ENCODE results near the gene PPM1J. TPM values are rescaled to one million over a fixed set of nuclear protein-coding genes. Genes with fewer than 3 reads are reported as not detected.
A peak's percentile ranks its signal among the peaks of the same experiment; 100 is the strongest.

The PPM1J gene
- total and polyA plus RNA-seq, 9 of the 15 experiments (the other 6 are each of a cell fraction or from before 2014, with no cell fraction given) = 0.25 to 10.5 (median 4.2) TPM

DNA sequence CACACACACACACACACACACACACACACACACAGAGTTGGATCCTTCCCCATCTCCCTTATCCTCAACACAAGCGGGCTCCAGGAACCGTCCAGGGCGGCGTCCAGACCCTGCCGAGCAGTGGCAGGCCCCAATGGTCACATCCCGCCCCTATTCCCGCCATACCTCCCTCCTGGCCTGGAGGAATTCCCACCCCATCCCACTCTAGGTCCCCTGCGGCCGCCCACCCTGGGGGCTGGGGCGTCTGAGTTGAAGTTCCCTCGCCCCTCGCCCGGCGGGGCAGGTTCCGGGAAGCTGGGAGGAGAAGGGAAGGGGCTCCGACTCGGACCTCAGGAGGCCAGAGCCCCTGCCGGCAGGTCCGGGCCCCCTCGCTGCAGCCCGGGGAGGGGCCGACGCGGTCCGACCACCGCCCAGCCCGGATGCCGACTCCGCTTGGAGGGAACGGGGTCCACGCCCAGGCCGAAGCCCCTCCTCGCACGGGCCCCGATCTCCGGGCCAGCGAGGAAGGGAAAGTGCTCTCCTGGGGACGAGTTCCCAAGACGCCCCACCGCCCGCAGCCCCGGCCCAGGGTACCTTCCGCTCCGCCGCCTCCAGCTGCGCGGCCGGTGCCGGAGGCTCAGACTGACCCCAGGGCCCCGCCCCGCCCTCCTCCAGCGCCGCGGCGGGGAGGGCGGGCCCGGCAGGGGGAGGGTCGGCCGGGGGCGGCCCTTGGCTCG lies 8.5 kb downstream of the PPM1J start, which contains the start of gene RHOC (continued):
- TF ChIP-seq, protein P1, sequence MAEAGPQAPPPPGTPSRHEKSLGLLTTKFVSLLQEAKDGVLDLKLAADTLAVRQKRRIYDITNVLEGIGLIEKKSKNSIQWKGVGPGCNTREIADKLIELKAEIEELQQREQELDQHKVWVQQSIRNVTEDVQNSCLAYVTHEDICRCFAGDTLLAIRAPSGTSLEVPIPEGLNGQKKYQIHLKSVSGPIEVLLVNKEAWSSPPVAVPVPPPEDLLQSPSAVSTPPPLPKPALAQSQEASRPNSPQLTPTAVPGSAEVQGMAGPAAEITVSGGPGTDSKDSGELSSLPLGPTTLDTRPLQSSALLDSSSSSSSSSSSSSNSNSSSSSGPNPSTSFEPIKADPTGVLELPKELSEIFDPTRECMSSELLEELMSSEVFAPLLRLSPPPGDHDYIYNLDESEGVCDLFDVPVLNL (CRISPR knock-in tag; IDR thresholded peaks at IDR 0.05; ENCODE audit: low read depth) = 0 out of 2 replicates have a peak, but pooled peaks have one; percentile 30
- TF ChIP-seq ZNF347 (CRISPR knock-in tag; IDR thresholded peaks at IDR 0.05; ENCODE audit: low read depth) (no peak), NFIC (IDR thresholded peaks at IDR 0.05) (0 out of 2 replicates have a peak, but pooled peaks have one; percentile 8), KLF1 (tag; IDR thresholded peaks at IDR 0.05) (no peak), MYC (IDR thresholded peaks at IDR 0.05; ENCODE audit: low read depth, low read length) (0 out of 2 replicates have a peak, but pooled peaks have one; percentile 0), MYC (CRISPR knock-in tag; IDR thresholded peaks at IDR 0.05; ENCODE audit: borderline replicate concordance, low read depth) (no peak), NRF1 (conservative IDR thresholded peaks at IDR 0.05 in 1 of 2, IDR thresholded peaks at IDR 0.05 in 1 of 2) (peak; percentile 45 to 55; a peak in 2 of 4 replicates), LARP7 (IDR thresholded peaks at IDR 0.05) (0 out of 2 replicates have a peak, but pooled peaks have one; percentile 41), SMARCA5 (IDR thresholded peaks at IDR 0.05) (no peak), CBX1 (IDR thresholded peaks at IDR 0.05; ENCODE audit: low read depth) (peak; percentile 69; the same call in 1 of the 2 replicates), PHF8 (IDR thresholded peaks at IDR 0.05; ENCODE audit: borderline replicate concordance, low read length) (peak; percentile 82; the same call in 1 of the 2 replicates), YY1 (IDR thresholded peaks at IDR 0.05; ENCODE audit: borderline replicate concordance in 1 of 3, control insufficient read depth in 1 of 3, extremely low read depth in 1 of 3, insufficient read depth in 3 of 3, insufficient read length in 1 of 3, insufficient replicate concordance in 2 of 3, low read depth in 1 of 3, low read length in 2 of 3) (peak in 1 of 3 experiments; percentile 59)
- TF ChIP-seq, protein P2, sequence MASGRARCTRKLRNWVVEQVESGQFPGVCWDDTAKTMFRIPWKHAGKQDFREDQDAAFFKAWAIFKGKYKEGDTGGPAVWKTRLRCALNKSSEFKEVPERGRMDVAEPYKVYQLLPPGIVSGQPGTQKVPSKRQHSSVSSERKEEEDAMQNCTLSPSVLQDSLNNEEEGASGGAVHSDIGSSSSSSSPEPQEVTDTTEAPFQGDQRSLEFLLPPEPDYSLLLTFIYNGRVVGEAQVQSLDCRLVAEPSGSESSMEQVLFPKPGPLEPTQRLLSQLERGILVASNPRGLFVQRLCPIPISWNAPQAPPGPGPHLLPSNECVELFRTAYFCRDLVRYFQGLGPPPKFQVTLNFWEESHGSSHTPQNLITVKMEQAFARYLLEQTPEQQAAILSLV (tag; IDR thresholded peaks at IDR 0.05) = no peak
- TF ChIP-seq, protein P3, sequence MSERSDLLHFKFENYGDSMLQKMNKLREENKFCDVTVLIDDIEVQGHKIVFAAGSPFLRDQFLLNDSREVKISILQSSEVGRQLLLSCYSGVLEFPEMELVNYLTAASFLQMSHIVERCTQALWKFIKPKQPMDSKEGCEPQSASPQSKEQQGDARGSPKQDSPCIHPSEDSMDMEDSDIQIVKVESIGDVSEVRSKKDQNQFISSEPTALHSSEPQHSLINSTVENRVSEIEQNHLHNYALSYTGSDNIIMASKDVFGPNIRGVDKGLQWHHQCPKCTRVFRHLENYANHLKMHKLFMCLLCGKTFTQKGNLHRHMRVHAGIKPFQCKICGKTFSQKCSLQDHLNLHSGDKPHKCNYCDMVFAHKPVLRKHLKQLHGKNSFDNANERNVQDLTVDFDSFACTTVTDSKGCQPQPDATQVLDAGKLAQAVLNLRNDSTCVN (CRISPR knock-in tag; IDR thresholded peaks at IDR 0.05) = peak; percentile 88; the same call in 1 of the 2 replicates
- TF ChIP-seq, protein P4, sequence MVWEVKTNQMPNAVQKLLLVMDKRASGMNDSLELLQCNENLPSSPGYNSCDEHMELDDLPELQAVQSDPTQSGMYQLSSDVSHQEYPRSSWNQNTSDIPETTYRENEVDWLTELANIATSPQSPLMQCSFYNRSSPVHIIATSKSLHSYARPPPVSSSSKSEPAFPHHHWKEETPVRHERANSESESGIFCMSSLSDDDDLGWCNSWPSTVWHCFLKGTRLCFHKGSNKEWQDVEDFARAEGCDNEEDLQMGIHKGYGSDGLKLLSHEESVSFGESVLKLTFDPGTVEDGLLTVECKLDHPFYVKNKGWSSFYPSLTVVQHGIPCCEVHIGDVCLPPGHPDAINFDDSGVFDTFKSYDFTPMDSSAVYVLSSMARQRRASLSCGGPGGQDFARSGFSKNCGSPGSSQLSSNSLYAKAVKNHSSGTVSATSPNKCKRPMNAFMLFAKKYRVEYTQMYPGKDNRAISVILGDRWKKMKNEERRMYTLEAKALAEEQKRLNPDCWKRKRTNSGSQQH (CRISPR knock-in tag; IDR thresholded peaks at IDR 0.05) = peak; percentile 96
- TF ChIP-seq, protein P5, sequence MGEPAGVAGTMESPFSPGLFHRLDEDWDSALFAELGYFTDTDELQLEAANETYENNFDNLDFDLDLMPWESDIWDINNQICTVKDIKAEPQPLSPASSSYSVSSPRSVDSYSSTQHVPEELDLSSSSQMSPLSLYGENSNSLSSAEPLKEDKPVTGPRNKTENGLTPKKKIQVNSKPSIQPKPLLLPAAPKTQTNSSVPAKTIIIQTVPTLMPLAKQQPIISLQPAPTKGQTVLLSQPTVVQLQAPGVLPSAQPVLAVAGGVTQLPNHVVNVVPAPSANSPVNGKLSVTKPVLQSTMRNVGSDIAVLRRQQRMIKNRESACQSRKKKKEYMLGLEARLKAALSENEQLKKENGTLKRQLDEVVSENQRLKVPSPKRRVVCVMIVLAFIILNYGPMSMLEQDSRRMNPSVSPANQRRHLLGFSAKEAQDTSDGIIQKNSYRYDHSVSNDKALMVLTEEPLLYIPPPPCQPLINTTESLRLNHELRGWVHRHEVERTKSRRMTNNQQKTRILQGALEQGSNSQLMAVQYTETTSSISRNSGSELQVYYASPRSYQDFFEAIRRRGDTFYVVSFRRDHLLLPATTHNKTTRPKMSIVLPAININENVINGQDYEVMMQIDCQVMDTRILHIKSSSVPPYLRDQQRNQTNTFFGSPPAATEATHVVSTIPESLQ (CRISPR knock-in tag; IDR thresholded peaks at IDR 0.05) = no peak
- TF ChIP-seq, protein P6, sequence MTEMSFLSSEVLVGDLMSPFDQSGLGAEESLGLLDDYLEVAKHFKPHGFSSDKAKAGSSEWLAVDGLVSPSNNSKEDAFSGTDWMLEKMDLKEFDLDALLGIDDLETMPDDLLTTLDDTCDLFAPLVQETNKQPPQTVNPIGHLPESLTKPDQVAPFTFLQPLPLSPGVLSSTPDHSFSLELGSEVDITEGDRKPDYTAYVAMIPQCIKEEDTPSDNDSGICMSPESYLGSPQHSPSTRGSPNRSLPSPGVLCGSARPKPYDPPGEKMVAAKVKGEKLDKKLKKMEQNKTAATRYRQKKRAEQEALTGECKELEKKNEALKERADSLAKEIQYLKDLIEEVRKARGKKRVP (CRISPR knock-in tag; IDR thresholded peaks at IDR 0.05) = no peak
